ENCODE data around the gene DYNLT4. TPM values are rescaled to one million over a fixed set of nuclear protein-coding genes. Genes with fewer than 3 reads are reported as not detected.

Gene DYNLT4
- total RNA-seq, 1 experiment from 2014 or later, result 0.31 TPM

DNA sequence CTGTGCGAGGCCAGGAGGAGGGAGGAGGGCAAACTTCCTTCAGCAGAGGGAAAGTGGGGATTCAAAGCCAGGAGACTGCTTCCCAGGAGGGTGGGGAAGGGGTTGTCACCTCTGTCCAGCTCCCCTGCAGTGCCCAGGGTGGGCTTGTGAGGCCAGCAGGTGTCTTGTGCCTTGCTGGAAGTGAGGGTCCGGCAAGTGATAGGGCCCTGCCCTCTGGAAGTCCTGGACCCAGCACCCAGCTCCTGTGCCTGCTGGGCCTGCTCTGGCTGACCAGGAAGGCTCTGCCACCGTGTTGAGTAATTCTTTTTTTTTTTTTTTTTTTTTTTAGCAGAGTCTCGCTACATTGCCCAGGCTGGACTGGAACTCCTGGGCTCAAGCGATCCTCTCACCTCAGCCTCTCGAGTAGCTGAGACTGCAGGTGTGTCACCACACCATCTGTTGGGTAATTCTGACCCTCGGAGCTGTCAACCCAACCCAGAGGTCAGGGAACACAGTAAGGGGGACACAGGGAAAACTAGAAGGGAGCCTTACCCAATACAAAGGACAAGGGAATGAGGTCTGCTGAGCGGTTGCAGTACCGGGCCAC lies 20.2 kb downstream of the DYNLT4 start:
- DNase-seq (ENCODE audit: low spot score), result no peak
- no peak for ATAC-seq
- Mint-ChIP-seq H3K9me3 (no peaks in the 10 kb centered on the region), H3K27ac (no peak overlapping the region; the same call in 1 of the 2 replicates), H3K27me3 (ENCODE audit: low read depth) (peaks cover 12% of the 10 kb centered on the region), H3K4me1 (peaks cover 35% of the 10 kb centered on the region), H3K36me3 (no peaks in the 10 kb centered on the region), H3K4me3 (peak overlapping the region; percentile 70)
- TF ChIP-seq TCF7 (CRISPR knock-in tag; IDR thresholded peaks at IDR 0.05; ENCODE audit: low read depth) (no peak), RELA (CRISPR knock-in tag; IDR thresholded peaks at IDR 0.05; ENCODE audit: borderline replicate concordance) (no peak), ETV6 (CRISPR knock-in tag; IDR thresholded peaks at IDR 0.05) (no peak), ZNF219 (CRISPR knock-in tag; IDR thresholded peaks at IDR 0.05; ENCODE audit: borderline replicate concordance) (no peak), ZNF416 (CRISPR knock-in tag; IDR thresholded peaks at IDR 0.05) (no peak), ZNF263 (CRISPR knock-in tag; IDR thresholded peaks at IDR 0.05; ENCODE audit: low read depth) (no peak), GTF2I (CRISPR knock-in tag; conservative IDR thresholded peaks at IDR 0.05) (no peak), NR2C2 (CRISPR knock-in tag; IDR thresholded peaks at IDR 0.05) (no peak), IRF2 (CRISPR knock-in tag; IDR thresholded peaks at IDR 0.05; ENCODE audit: borderline replicate concordance, low read depth) (no peak)
- TF ChIP-seq, protein P1, sequence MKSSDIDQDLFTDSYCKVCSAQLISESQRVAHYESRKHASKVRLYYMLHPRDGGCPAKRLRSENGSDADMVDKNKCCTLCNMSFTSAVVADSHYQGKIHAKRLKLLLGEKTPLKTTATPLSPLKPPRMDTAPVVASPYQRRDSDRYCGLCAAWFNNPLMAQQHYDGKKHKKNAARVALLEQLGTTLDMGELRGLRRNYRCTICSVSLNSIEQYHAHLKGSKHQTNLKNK (CRISPR knock-in tag; IDR thresholded peaks at IDR 0.05), result no peak
- TF ChIP-seq, protein P2, sequence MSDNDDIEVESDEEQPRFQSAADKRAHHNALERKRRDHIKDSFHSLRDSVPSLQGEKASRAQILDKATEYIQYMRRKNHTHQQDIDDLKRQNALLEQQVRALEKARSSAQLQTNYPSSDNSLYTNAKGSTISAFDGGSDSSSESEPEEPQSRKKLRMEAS (CRISPR knock-in tag; IDR thresholded peaks at IDR 0.05), result no peak
- TF ChIP-seq, protein P3, sequence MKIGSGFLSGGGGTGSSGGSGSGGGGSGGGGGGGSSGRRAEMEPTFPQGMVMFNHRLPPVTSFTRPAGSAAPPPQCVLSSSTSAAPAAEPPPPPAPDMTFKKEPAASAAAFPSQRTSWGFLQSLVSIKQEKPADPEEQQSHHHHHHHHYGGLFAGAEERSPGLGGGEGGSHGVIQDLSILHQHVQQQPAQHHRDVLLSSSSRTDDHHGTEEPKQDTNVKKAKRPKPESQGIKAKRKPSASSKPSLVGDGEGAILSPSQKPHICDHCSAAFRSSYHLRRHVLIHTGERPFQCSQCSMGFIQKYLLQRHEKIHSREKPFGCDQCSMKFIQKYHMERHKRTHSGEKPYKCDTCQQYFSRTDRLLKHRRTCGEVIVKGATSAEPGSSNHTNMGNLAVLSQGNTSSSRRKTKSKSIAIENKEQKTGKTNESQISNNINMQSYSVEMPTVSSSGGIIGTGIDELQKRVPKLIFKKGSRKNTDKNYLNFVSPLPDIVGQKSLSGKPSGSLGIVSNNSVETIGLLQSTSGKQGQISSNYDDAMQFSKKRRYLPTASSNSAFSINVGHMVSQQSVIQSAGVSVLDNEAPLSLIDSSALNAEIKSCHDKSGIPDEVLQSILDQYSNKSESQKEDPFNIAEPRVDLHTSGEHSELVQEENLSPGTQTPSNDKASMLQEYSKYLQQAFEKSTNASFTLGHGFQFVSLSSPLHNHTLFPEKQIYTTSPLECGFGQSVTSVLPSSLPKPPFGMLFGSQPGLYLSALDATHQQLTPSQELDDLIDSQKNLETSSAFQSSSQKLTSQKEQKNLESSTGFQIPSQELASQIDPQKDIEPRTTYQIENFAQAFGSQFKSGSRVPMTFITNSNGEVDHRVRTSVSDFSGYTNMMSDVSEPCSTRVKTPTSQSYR (CRISPR knock-in tag; IDR thresholded peaks at IDR 0.05), result no peak
- TF ChIP-seq, protein P4, sequence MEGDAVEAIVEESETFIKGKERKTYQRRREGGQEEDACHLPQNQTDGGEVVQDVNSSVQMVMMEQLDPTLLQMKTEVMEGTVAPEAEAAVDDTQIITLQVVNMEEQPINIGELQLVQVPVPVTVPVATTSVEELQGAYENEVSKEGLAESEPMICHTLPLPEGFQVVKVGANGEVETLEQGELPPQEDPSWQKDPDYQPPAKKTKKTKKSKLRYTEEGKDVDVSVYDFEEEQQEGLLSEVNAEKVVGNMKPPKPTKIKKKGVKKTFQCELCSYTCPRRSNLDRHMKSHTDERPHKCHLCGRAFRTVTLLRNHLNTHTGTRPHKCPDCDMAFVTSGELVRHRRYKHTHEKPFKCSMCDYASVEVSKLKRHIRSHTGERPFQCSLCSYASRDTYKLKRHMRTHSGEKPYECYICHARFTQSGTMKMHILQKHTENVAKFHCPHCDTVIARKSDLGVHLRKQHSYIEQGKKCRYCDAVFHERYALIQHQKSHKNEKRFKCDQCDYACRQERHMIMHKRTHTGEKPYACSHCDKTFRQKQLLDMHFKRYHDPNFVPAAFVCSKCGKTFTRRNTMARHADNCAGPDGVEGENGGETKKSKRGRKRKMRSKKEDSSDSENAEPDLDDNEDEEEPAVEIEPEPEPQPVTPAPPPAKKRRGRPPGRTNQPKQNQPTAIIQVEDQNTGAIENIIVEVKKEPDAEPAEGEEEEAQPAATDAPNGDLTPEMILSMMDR (IDR thresholded peaks at IDR 0.05), result no peak
- TF ChIP-seq, protein P5, sequence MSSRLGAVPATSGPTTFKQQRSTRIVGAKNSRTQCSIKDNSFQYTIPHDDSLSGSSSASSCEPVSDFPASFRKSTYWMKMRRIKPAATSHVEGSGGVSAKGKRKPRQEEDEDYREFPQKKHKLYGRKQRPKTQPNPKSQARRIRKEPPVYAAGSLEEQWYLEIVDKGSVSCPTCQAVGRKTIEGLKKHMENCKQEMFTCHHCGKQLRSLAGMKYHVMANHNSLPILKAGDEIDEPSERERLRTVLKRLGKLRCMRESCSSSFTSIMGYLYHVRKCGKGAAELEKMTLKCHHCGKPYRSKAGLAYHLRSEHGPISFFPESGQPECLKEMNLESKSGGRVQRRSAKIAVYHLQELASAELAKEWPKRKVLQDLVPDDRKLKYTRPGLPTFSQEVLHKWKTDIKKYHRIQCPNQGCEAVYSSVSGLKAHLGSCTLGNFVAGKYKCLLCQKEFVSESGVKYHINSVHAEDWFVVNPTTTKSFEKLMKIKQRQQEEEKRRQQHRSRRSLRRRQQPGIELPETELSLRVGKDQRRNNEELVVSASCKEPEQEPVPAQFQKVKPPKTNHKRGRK (CRISPR knock-in tag; IDR thresholded peaks at IDR 0.05; ENCODE audit: borderline replicate concordance), result no peak
- ChIA-PET POLR2A (interaction anchor here (0.7 to 1.9 kb wide), 5 partner anchors 11 to 172 kb away, joined by 3 to 10 read pairs (median 6); partner anchors contain the start of genes DYNLT4 and PLK3), CTCF (interaction anchor here (0.6 to 3.7 kb wide), 19 partner anchors 11 to 516 kb away, joined by 3 to 20 read pairs (median 4); partner anchors contain the start of genes BTBD19, DYNLT4, HECTD3 and PLK3)

DNA sequence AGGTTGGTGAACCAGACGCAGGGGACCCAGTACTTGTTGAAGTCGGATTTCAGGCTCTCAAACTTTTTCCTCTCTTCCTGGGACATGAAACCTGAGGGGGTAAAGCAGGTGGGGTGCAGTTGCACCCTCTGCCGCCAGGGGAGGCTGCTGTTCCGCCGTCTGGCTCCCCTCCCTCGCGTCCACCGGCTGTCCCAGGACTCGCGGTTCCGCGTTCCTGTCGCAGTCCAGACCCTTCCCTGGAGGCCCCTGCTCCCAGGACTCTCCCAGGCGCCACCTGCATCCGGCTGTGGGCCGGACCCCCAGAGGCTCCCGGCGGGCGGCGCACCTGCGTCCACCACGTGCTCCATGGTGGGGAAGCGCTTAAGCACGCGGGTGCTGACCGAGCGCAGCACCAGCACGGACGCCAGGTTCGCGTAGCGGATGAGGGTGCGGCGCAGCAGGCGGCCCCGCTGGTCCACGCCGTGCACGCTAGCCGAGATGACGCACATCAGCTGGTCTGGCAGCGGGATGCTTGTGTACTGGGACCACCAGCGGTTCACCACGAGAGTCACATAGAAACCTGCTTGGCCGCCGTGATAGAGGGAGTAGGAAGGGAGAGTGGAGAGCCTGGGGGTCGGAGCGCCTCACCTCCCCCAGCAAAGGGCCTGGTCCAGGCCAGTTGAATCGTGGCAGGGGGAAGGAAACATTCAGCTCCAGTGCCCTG lies 20.9 kb downstream of the DYNLT4 start:
- DNase-seq (ENCODE audit: low spot score), result peak; percentile 88
- Mint-ChIP-seq H3K27ac (no peak overlapping the region; the same call in 1 of the 2 replicates), H3K9me3 (no peaks in the 10 kb centered on the region), H3K4me1 (peaks cover 35% of the 10 kb centered on the region), H3K36me3 (no peaks in the 10 kb centered on the region; the same call in 1 of the 2 replicates), H3K27me3 (ENCODE audit: low read depth) (peaks cover 12% of the 10 kb centered on the region), H3K4me3 (peak overlapping the region; percentile 70)
- POLR2A ChIA-PET, result interaction anchor here (0.7 to 1.9 kb wide), 4 partner anchors 11 to 33 kb away, joined by 3 to 10 read pairs (median 6); partner anchors contain the start of genes DYNLT4 and PLK3
- CTCF ChIA-PET, result interaction anchor here (0.6 to 3.7 kb wide), 22 partner anchors 10 to 517 kb away, joined by 3 to 21 read pairs (median 4); partner anchors contain the start of genes BTBD19, DYNLT4, HECTD3 and PLK3
- ATAC-seq, result peak; percentile 50
- TF ChIP-seq NR2C2 (CRISPR knock-in tag; IDR thresholded peaks at IDR 0.05), result no peak
- peak; percentile 89 for TF ChIP-seq FOXP1 (CRISPR knock-in tag; IDR thresholded peaks at IDR 0.05; ENCODE audit: borderline replicate concordance)
- TF ChIP-seq, protein P6, sequence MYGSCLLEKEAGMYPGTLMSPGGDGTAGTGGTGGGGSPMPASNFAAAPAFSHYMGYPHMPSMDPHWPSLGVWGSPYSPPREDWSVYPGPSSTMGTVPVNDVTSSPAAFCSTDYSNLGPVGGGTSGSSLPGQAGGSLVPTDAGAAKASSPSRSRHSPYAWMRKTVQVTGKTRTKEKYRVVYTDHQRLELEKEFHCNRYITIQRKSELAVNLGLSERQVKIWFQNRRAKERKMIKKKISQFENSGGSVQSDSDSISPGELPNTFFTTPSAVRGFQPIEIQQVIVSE (CRISPR knock-in tag; IDR thresholded peaks at IDR 0.05; ENCODE audit: borderline replicate concordance), result no peak
- TF ChIP-seq, protein P7, sequence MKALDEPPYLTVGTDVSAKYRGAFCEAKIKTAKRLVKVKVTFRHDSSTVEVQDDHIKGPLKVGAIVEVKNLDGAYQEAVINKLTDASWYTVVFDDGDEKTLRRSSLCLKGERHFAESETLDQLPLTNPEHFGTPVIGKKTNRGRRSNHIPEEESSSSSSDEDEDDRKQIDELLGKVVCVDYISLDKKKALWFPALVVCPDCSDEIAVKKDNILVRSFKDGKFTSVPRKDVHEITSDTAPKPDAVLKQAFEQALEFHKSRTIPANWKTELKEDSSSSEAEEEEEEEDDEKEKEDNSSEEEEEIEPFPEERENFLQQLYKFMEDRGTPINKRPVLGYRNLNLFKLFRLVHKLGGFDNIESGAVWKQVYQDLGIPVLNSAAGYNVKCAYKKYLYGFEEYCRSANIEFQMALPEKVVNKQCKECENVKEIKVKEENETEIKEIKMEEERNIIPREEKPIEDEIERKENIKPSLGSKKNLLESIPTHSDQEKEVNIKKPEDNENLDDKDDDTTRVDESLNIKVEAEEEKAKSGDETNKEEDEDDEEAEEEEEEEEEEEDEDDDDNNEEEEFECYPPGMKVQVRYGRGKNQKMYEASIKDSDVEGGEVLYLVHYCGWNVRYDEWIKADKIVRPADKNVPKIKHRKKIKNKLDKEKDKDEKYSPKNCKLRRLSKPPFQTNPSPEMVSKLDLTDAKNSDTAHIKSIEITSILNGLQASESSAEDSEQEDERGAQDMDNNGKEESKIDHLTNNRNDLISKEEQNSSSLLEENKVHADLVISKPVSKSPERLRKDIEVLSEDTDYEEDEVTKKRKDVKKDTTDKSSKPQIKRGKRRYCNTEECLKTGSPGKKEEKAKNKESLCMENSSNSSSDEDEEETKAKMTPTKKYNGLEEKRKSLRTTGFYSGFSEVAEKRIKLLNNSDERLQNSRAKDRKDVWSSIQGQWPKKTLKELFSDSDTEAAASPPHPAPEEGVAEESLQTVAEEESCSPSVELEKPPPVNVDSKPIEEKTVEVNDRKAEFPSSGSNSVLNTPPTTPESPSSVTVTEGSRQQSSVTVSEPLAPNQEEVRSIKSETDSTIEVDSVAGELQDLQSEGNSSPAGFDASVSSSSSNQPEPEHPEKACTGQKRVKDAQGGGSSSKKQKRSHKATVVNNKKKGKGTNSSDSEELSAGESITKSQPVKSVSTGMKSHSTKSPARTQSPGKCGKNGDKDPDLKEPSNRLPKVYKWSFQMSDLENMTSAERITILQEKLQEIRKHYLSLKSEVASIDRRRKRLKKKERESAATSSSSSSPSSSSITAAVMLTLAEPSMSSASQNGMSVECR (CRISPR knock-in tag; IDR thresholded peaks at IDR 0.05; ENCODE audit: borderline replicate concordance), result 0 out of 2 replicates have a peak, but pooled peaks have one; percentile 68
- TF ChIP-seq JUN (CRISPR knock-in tag; IDR thresholded peaks at IDR 0.05), result no peak

Measured in WTC11 (cell line).